NB4 (cell line): Measurements from ENCODE around the gene WDR31.

Source experiments
- MAX ChIP-seq: IDR thresholded peaks from 2 replicates; pipeline ENCODE4 v1.6.1; 2011; ENCODE audit warnings: low read depth, low read length
- TF ChIP-seq, protein P1 (sequence below): IDR thresholded peaks from one replicate; pipeline ENCODE4 v1.5.1; 2012; ENCODE audit warnings: low read depth, low read length

DNA sequence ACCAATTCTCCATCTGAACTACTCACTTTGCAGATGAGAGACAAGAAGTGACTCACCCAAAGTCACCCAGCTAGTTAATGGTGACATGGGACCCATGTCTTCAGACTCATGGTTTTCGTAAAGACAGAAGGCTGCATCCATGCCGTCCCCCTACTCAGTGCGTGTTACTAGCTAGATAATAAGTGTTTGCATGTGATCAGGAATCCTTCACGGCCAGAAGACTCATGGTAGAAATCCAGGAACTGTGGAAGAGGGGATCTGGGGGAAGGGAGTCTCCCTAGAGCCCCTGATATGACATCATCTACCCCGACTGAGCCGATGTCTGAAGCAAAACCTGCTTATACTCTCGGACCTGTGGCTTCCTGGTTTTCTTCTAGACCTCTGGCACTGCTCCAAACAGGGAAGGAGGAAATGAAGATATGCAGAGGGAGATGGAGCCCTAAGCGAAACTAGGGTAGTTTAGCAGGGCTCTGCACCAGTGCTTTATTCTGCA, 40.2 kb downstream of the WDR31 start:
- TF ChIP-seq MAX: no peak
- TF ChIP-seq, protein P1, sequence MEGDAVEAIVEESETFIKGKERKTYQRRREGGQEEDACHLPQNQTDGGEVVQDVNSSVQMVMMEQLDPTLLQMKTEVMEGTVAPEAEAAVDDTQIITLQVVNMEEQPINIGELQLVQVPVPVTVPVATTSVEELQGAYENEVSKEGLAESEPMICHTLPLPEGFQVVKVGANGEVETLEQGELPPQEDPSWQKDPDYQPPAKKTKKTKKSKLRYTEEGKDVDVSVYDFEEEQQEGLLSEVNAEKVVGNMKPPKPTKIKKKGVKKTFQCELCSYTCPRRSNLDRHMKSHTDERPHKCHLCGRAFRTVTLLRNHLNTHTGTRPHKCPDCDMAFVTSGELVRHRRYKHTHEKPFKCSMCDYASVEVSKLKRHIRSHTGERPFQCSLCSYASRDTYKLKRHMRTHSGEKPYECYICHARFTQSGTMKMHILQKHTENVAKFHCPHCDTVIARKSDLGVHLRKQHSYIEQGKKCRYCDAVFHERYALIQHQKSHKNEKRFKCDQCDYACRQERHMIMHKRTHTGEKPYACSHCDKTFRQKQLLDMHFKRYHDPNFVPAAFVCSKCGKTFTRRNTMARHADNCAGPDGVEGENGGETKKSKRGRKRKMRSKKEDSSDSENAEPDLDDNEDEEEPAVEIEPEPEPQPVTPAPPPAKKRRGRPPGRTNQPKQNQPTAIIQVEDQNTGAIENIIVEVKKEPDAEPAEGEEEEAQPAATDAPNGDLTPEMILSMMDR: no peak
